ENCODE data around the gene BBS4. TPM values are rescaled to one million over a fixed set of nuclear protein-coding genes. Genes with fewer than 3 reads are reported as not detected.

Gene BBS4
- total and polyA plus RNA-seq, 9 of the 15 experiments (the other 6 are each of a cell fraction or from before 2014, with no cell fraction given) = 25.1 to 80.7 (median 38.9) TPM

DNA sequence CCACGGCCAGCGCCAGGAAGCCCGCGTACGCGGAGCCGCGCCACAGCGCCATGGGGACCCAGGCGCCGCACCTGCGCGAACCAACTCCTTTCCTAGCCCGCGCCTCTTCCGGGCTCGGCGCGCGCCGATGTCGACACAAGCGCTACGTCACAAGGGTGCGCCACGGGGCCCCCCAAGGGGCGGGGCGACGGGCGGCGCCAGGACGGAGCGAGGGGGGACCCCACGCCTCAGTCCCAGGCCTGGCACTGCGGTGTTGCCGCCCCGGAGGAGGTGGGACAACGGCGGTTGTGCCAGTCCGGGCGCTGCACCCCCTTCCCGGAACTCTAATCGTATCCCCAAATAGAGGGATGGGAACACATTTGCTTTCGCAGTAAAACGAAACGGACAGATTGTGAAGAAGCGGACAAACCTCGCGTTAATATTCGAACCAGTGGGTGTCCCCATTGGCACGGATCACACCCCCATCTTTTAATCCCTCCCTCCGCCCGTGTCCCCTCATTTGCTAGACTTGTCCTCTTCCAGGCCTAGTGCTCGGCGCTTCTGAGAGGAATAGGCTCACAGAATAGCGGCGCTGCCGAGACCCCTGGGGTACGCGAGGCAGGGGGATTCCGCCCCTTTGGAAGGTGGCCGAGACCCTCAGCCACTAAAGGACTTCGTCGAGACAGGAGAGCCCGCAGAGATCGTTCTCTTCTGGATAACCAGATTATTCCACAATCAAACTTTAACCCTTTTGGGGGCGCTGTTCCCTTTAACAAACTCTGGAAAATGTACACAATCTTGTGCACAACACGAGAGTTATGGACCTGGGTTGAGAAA is 97.8 kb downstream of the BBS4 start, which contains the start of gene ADPGK (continued):
- TF ChIP-seq, protein P1, sequence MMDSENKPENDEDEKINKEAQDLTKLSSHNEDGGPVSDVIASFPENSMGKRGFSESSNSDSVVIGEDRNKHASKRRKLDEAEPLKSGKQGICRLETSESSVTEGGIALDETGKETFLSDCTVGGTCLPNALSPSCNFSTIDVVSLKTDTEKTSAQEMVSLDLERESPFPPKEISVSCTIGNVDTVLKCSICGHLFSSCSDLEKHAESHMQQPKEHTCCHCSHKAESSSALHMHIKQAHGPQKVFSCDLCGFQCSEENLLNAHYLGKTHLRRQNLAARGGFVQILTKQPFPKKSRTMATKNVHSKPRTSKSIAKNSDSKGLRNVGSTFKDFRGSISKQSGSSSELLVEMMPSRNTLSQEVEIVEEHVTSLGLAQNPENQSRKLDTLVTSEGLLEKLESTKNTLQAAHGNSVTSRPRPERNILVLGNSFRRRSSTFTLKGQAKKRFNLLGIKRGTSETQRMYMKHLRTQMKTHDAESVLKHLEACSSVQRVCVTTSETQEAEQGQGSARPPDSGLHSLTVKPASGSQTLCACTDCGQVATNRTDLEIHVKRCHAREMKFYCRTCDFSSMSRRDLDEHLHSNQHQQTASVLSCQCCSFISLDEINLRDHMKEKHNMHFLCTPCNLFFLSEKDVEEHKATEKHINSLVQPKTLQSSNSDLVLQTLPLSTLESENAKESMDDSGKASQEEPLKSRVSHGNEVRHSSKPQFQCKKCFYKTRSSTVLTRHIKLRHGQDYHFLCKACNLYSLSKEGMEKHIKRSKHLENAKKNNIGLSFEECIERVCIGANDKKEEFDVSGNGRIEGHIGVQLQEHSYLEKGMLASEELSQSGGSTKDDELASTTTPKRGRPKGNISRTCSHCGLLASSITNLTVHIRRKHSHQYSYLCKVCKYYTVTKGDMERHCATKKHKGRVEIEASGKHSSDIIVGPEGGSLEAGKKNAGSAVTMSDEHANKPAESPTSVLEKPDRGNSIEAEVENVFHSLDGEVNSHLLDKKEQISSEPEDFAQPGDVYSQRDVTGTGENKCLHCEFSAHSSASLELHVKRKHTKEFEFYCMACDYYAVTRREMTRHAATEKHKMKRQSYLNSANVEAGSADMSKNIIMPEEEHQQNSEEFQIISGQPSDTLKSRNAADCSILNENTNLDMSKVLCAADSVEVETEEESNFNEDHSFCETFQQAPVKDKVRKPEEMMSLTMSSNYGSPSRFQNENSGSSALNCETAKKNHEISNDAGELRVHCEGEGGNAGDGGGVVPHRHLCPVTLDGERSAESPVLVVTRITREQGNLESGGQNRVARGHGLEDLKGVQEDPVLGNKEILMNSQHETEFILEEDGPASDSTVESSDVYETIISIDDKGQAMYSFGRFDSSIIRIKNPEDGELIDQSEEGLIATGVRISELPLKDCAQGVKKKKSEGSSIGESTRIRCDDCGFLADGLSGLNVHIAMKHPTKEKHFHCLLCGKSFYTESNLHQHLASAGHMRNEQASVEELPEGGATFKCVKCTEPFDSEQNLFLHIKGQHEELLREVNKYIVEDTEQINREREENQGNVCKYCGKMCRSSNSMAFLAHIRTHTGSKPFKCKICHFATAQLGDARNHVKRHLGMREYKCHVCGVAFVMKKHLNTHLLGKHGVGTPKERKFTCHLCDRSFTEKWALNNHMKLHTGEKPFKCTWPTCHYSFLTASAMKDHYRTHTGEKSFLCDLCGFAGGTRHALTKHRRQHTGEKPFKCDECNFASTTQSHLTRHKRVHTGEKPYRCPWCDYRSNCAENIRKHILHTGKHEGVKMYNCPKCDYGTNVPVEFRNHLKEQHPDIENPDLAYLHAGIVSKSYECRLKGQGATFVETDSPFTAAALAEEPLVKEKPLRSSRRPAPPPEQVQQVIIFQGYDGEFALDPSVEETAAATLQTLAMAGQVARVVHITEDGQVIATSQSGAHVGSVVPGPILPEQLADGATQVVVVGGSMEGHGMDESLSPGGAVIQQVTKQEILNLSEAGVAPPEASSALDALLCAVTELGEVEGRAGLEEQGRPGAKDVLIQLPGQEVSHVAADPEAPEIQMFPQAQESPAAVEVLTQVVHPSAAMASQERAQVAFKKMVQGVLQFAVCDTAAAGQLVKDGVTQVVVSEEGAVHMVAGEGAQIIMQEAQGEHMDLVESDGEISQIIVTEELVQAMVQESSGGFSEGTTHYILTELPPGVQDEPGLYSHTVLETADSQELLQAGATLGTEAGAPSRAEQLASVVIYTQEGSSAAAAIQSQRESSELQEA (IDR thresholded peaks at IDR 0.05; ENCODE audit: low read depth) = no peak
- TF ChIP-seq CTBP1 (IDR thresholded peaks at IDR 0.05; ENCODE audit: borderline replicate concordance) (peak; percentile 60; the same call in 1 of the 2 replicates), TEAD4 (IDR thresholded peaks at IDR 0.05; ENCODE audit: low read length) (no peak), TEAD4 (CRISPR knock-in tag; IDR thresholded peaks at IDR 0.05; ENCODE audit: borderline replicate concordance) (no peak), JUND (IDR thresholded peaks at IDR 0.05; ENCODE audit: borderline replicate concordance, low read depth, low read length) (peak; percentile 64), JUND (tag; IDR thresholded peaks at IDR 0.05; ENCODE audit: borderline replicate concordance, low read depth, low read length) (no peak; the same call in 2 of the 3 replicates), DNMT1 (IDR thresholded peaks at IDR 0.05) (0 out of 2 replicates have a peak, but pooled peaks have one; percentile 51), ELF1 (tag; IDR thresholded peaks at IDR 0.05) (peak; percentile 99), L3MBTL2 (IDR thresholded peaks at IDR 0.05) (peak; percentile 65), NCOA2 (IDR thresholded peaks at IDR 0.05; ENCODE audit: partially characterized antibody in 2 of 2) (no peak)
- TF ChIP-seq, protein P2, sequence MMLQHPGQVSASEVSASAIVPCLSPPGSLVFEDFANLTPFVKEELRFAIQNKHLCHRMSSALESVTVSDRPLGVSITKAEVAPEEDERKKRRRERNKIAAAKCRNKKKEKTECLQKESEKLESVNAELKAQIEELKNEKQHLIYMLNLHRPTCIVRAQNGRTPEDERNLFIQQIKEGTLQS (IDR thresholded peaks at IDR 0.05) = no peak
- TF ChIP-seq, protein P2 (CRISPR knock-in tag; conservative IDR thresholded peaks at IDR 0.05) = no peak
- TF ChIP-seq, protein P3, sequence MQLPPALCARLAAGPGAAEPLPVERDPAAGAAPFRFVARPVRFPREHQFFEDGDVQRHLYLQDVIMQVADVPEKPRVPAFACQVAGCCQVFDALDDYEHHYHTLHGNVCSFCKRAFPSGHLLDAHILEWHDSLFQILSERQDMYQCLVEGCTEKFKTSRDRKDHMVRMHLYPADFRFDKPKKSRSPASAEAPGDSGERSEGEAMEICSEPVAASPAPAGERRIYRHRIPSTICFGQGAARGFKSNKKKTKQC (CRISPR knock-in tag; IDR thresholded peaks at IDR 0.05) = no peak
- TF ChIP-seq, protein P4, sequence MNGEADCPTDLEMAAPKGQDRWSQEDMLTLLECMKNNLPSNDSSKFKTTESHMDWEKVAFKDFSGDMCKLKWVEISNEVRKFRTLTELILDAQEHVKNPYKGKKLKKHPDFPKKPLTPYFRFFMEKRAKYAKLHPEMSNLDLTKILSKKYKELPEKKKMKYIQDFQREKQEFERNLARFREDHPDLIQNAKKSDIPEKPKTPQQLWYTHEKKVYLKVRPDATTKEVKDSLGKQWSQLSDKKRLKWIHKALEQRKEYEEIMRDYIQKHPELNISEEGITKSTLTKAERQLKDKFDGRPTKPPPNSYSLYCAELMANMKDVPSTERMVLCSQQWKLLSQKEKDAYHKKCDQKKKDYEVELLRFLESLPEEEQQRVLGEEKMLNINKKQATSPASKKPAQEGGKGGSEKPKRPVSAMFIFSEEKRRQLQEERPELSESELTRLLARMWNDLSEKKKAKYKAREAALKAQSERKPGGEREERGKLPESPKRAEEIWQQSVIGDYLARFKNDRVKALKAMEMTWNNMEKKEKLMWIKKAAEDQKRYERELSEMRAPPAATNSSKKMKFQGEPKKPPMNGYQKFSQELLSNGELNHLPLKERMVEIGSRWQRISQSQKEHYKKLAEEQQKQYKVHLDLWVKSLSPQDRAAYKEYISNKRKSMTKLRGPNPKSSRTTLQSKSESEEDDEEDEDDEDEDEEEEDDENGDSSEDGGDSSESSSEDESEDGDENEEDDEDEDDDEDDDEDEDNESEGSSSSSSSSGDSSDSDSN (IDR thresholded peaks at IDR 0.05; ENCODE audit: borderline replicate concordance in 1 of 2, low read depth in 2 of 2, low read length in 2 of 2) = 0 out of 4 replicates have a peak, but pooled peaks of 1 of the 2 experiments have one; percentile 26

Measured in K562 (cell line).